ENCODE data around the gene SMYD3. TPM values are rescaled to one million over a fixed set of nuclear protein-coding genes. Genes with fewer than 3 reads are reported as not detected.
"Not testable (repeated sequence)": the region's sequence is repeated elsewhere in the genome, so short reads cannot be mapped to it uniquely, and the experiment has no call there.

The SMYD3 gene
- total and polyA plus RNA-seq, 9 donors, result 8.0 to 13.9 (median 9.6) TPM

DNA sequence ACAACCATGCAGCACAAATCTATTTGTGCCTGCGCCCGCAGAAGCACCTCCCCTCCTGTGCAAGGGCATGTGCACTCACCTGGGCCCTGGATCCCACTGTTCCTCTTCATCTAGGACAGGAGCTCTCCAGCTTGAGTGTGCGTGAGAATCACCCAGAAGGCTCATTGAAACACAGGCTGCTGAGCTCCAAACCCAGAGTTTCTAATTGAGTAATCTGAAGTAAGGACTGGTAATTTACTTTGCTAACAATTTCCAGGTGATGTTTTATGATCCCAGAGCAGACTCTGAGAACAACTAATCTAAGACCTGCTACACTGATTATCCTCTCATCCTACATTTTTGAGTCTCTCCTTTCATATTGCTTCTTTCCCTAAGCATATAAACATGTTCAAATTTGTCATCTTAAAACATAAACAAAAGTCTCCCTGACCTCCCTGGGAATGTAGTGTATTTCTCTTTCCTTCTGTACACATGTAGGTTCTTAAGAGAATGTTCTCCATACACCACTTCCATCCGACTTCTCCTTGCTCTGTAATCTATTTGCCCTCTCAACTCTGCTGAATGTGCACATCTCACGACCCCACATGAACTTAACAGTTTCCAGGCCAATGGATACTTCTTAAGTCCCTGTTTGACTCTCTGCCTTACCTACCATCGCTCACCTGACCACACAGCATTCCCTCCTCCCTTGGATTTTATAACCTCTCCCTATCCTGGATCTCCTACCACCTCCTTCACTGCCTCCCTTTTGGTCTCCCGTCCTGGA, 522.5 kb downstream of the SMYD3 start:
- WGBS (ENCODE audit: insufficient coverage), result 87% methylated on average over 5 of the region's 7 CpGs
- Histone ChIP-seq H3K4me3 (ENCODE audit: low read length) (no peak overlapping the region), H3K27ac (ENCODE audit: low read length) (no peak overlapping the region), H3K27me3 (ENCODE audit: control insufficient read depth, insufficient read depth, low read length) (no peaks in the 10 kb centered on the region), H3K4me1 (ENCODE audit: control insufficient read depth, insufficient read depth, low read length) (peaks cover 3% of the 10 kb centered on the region), H3K36me3 (ENCODE audit: control insufficient read depth, insufficient read depth, low read length) (no peaks in the 10 kb centered on the region), H3K9me3 (replicated peaks; ENCODE audit: control insufficient read depth, low read depth, low read length) (no peaks in the 10 kb centered on the region)
- DNase-seq, result no peak

- Histone ChIP-seq H3K36me3 (ENCODE audit: control insufficient read depth, insufficient read depth, low read length) (no peaks in the 10 kb centered on the region), H3K27ac (ENCODE audit: low read length) (no peak overlapping the region), H3K27me3 (ENCODE audit: control insufficient read depth, insufficient read depth, low read length) (no peaks in the 10 kb centered on the region), H3K9me3 (replicated peaks; ENCODE audit: control insufficient read depth, low read depth, low read length) (no peaks in the 10 kb centered on the region), H3K4me3 (ENCODE audit: low read length) (no peak overlapping the region), H3K4me1 (ENCODE audit: control insufficient read depth, insufficient read depth, low read length) (peaks cover 3% of the 10 kb centered on the region)
- DNase-seq, result no peak
- 58% methylated on average over 2 of the region's 7 CpGs for WGBS (ENCODE audit: insufficient coverage)
Measured at GRCh38 chr1:245983294-245983967, 523.6 kb downstream of the SMYD3 start.

- no peaks in the 10 kb centered on the region for H3K9me3 ChIP-seq (replicated peaks; ENCODE audit: control insufficient read depth, low read depth, low read length)
- no peak for DNase-seq
- no peaks in the 10 kb centered on the region for H3K27me3 ChIP-seq (ENCODE audit: control insufficient read depth, insufficient read depth, low read length)
- no peak overlapping the region for H3K4me3 ChIP-seq (ENCODE audit: low read length)
- H3K4me1 ChIP-seq (ENCODE audit: control insufficient read depth, insufficient read depth, low read length), result no peaks in the 10 kb centered on the region
- 96% methylated on average over 4 of the region's 9 CpGs for WGBS (ENCODE audit: insufficient coverage)
- H3K36me3 ChIP-seq (ENCODE audit: control insufficient read depth, insufficient read depth, low read length), result no peaks in the 10 kb centered on the region
- H3K27ac ChIP-seq (ENCODE audit: low read length), result no peak overlapping the region
Measured at GRCh38 chr1:245979589-245979988, 527.5 kb downstream of the SMYD3 start.

GRCh38 chr1:245978915-245979314, 528.2 kb downstream of the SMYD3 start:
- H3K27ac ChIP-seq (ENCODE audit: low read length), result no peak overlapping the region
- H3K27me3 ChIP-seq (ENCODE audit: control insufficient read depth, insufficient read depth, low read length), result no peaks in the 10 kb centered on the region
- DNase-seq, result no peak
- H3K4me1 ChIP-seq (ENCODE audit: control insufficient read depth, insufficient read depth, low read length), result no peaks in the 10 kb centered on the region
- no peaks in the 10 kb centered on the region for H3K36me3 ChIP-seq (ENCODE audit: control insufficient read depth, insufficient read depth, low read length)
- WGBS (ENCODE audit: insufficient coverage), result no CpG with 5 or more reads among the region's 3 CpGs
- H3K9me3 ChIP-seq (replicated peaks; ENCODE audit: control insufficient read depth, low read depth, low read length), result no peaks in the 10 kb centered on the region
- no peak overlapping the region for H3K4me3 ChIP-seq (ENCODE audit: low read length)

GRCh38 chr1:245972476-245972875, 534.6 kb downstream of the SMYD3 start:
- no peak for DNase-seq
- Histone ChIP-seq H3K4me1 (ENCODE audit: control insufficient read depth, insufficient read depth, low read length) (no peaks in the 10 kb centered on the region), H3K27me3 (ENCODE audit: control insufficient read depth, insufficient read depth, low read length) (no peaks in the 10 kb centered on the region), H3K9me3 (replicated peaks; ENCODE audit: control insufficient read depth, low read depth, low read length) (no peaks in the 10 kb centered on the region), H3K36me3 (ENCODE audit: control insufficient read depth, insufficient read depth, low read length) (no peaks in the 10 kb centered on the region), H3K4me3 (ENCODE audit: low read length) (no peak overlapping the region), H3K27ac (ENCODE audit: low read length) (no peak overlapping the region)
- WGBS (ENCODE audit: insufficient coverage), result 86% methylated on average over 1 of the region's 5 CpGs

GRCh38 chr1:245971711-245972085, 535.4 kb downstream of the SMYD3 start:
- no peaks in the 10 kb centered on the region for H3K4me1 ChIP-seq (ENCODE audit: control insufficient read depth, insufficient read depth, low read length)
- WGBS (ENCODE audit: insufficient coverage), result 94% methylated on average over 2 of the region's 2 CpGs
- no peak overlapping the region for H3K27ac ChIP-seq (ENCODE audit: low read length)
- no peak for DNase-seq
- no peak overlapping the region for H3K4me3 ChIP-seq (ENCODE audit: low read length)
- H3K9me3 ChIP-seq (replicated peaks; ENCODE audit: control insufficient read depth, low read depth, low read length), result no peaks in the 10 kb centered on the region
- no peaks in the 10 kb centered on the region for H3K27me3 ChIP-seq (ENCODE audit: control insufficient read depth, insufficient read depth, low read length)
- no peaks in the 10 kb centered on the region for H3K36me3 ChIP-seq (ENCODE audit: control insufficient read depth, insufficient read depth, low read length)

GRCh38 chr1:245971076-245971710, 535.9 kb downstream of the SMYD3 start:
- H3K27ac ChIP-seq (ENCODE audit: low read length); H3K4me1 ChIP-seq (ENCODE audit: control insufficient read depth, insufficient read depth, low read length); H3K36me3 ChIP-seq (ENCODE audit: control insufficient read depth, insufficient read depth, low read length); DNase-seq; H3K4me3 ChIP-seq (ENCODE audit: low read length); H3K27me3 ChIP-seq (ENCODE audit: control insufficient read depth, insufficient read depth, low read length); H3K9me3 ChIP-seq (replicated peaks; ENCODE audit: control insufficient read depth, low read depth, low read length): not testable (repeated sequence)
- WGBS (ENCODE audit: insufficient coverage), result 94% methylated on average over 4 of the region's 10 CpGs

DNA sequence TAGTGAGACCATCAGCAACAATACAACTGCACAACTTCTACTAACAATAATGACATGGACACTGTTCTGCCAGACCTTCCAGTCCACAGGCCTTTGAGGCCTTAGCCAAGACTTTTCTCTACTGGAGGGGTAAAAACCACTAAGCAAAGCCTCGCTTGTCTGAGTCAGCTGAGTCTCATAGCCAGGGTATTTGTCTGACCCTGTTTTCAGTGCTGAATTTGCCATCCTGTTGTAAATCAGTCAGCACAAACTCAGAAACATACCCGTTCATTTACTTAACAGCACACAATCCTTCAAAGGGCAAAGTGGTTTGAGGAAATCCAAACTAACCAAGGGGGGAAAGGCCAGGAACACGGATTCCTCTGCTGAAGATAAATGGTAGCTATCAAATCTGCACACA, 537.8 kb downstream of the SMYD3 start:
- WGBS (ENCODE audit: insufficient coverage), result 83% methylated on average over 2 of the region's 3 CpGs

GRCh38 chr1:245968775-245969174, 538.3 kb downstream of the SMYD3 start:
- Histone ChIP-seq H3K27ac (ENCODE audit: low read length) (no peak overlapping the region), H3K27me3 (ENCODE audit: control insufficient read depth, insufficient read depth, low read length) (no peaks in the 10 kb centered on the region), H3K4me3 (ENCODE audit: low read length) (no peak overlapping the region), H3K36me3 (ENCODE audit: control insufficient read depth, insufficient read depth, low read length) (no peaks in the 10 kb centered on the region), H3K4me1 (ENCODE audit: control insufficient read depth, insufficient read depth, low read length) (no peaks in the 10 kb centered on the region), H3K9me3 (replicated peaks; ENCODE audit: control insufficient read depth, low read depth, low read length) (no peaks in the 10 kb centered on the region)
- WGBS (ENCODE audit: insufficient coverage), result no CpG with 5 or more reads among the region's 6 CpGs
- no peak for DNase-seq

More for the DNA sequence above, 537.8 kb downstream of the SMYD3 start:
- no peaks in the 10 kb centered on the region for H3K9me3 ChIP-seq (replicated peaks; ENCODE audit: control insufficient read depth, low read depth, low read length)
- no peaks in the 10 kb centered on the region for H3K27me3 ChIP-seq (ENCODE audit: control insufficient read depth, insufficient read depth, low read length)
- H3K36me3 ChIP-seq (ENCODE audit: control insufficient read depth, insufficient read depth, low read length), result no peaks in the 10 kb centered on the region
- H3K27ac ChIP-seq (ENCODE audit: low read length), result no peak overlapping the region
- no peaks in the 10 kb centered on the region for H3K4me1 ChIP-seq (ENCODE audit: control insufficient read depth, insufficient read depth, low read length)
- H3K4me3 ChIP-seq (ENCODE audit: low read length), result no peak overlapping the region
- no peak for DNase-seq

DNA sequence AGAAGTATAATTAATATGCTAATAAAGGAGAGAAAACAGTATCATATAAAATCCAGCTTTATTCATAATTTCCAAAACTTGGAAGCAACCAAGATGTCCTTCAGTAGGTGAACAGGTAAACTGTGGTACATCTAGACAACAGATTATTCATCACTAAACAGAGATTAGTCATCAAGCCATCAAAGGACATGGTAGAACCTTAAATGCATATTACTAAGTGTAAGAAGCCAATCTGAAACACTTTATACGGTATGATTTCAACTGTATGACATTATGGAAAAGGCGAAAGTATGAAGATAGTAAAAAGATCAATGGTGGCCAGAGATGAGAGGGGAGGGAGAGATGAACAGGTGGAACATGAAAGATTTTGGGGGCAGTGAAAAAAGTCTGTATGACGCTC, 541.7 kb downstream of the SMYD3 start:
- DNase-seq, result no peak
- Histone ChIP-seq H3K27me3 (ENCODE audit: control insufficient read depth, insufficient read depth, low read length) (no peaks in the 10 kb centered on the region), H3K4me3 (ENCODE audit: low read length) (no peak overlapping the region), H3K9me3 (replicated peaks; ENCODE audit: control insufficient read depth, low read depth, low read length) (no peaks in the 10 kb centered on the region), H3K27ac (ENCODE audit: low read length) (no peak overlapping the region), H3K36me3 (ENCODE audit: control insufficient read depth, insufficient read depth, low read length) (no peaks in the 10 kb centered on the region), H3K4me1 (ENCODE audit: control insufficient read depth, insufficient read depth, low read length) (no peaks in the 10 kb centered on the region)
- WGBS (ENCODE audit: insufficient coverage), result 94% methylated on average over 2 of the region's 3 CpGs
